ENCODE data around the gene MYBL2.
A peak's percentile ranks its signal among the peaks of the same experiment; 100 is the strongest.

MYBL2 gene

DNA sequence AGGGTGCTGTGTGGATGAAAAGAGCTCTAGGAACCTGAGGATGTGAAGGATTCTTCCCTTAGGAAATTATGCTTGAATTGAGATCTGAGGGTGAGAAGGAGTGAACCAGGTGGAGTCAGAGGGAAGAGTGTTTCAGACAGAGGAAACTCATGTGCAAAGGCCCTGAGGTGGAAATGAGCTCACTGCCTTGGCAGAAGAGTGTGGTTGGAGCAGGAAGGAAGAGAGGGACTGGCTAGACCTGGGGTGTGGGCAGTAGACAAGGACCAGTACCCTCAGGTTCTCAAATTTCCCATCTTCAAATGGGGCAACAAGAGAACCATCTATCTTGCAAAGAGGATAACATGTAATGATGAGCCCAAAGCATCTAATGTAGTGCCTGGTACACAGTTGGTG is 83.9 kb downstream of the MYBL2 start:
- no peak for DNase-seq (ENCODE audit: extremely low spot score)
- ChIA-PET CTCF (interaction anchor here (0.7 to 6.9 kb wide), 39 partner anchors 9 to 363 kb away, joined by 3 to 157 read pairs (median 4); no protein-coding TSS in a partner anchor), POLR2A (interaction anchor here (0.9 to 1.3 kb wide), 3 partner anchors 14 to 318 kb away, joined by 3 to 7 read pairs (median 6); partner anchors contain the start of gene SRSF6)
- TF ChIP-seq, protein P1, sequence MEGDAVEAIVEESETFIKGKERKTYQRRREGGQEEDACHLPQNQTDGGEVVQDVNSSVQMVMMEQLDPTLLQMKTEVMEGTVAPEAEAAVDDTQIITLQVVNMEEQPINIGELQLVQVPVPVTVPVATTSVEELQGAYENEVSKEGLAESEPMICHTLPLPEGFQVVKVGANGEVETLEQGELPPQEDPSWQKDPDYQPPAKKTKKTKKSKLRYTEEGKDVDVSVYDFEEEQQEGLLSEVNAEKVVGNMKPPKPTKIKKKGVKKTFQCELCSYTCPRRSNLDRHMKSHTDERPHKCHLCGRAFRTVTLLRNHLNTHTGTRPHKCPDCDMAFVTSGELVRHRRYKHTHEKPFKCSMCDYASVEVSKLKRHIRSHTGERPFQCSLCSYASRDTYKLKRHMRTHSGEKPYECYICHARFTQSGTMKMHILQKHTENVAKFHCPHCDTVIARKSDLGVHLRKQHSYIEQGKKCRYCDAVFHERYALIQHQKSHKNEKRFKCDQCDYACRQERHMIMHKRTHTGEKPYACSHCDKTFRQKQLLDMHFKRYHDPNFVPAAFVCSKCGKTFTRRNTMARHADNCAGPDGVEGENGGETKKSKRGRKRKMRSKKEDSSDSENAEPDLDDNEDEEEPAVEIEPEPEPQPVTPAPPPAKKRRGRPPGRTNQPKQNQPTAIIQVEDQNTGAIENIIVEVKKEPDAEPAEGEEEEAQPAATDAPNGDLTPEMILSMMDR (IDR thresholded peaks at IDR 0.05; ENCODE audit: control extremely low read depth, extremely low read depth, low read depth, missing control alignments): no peak

DNA sequence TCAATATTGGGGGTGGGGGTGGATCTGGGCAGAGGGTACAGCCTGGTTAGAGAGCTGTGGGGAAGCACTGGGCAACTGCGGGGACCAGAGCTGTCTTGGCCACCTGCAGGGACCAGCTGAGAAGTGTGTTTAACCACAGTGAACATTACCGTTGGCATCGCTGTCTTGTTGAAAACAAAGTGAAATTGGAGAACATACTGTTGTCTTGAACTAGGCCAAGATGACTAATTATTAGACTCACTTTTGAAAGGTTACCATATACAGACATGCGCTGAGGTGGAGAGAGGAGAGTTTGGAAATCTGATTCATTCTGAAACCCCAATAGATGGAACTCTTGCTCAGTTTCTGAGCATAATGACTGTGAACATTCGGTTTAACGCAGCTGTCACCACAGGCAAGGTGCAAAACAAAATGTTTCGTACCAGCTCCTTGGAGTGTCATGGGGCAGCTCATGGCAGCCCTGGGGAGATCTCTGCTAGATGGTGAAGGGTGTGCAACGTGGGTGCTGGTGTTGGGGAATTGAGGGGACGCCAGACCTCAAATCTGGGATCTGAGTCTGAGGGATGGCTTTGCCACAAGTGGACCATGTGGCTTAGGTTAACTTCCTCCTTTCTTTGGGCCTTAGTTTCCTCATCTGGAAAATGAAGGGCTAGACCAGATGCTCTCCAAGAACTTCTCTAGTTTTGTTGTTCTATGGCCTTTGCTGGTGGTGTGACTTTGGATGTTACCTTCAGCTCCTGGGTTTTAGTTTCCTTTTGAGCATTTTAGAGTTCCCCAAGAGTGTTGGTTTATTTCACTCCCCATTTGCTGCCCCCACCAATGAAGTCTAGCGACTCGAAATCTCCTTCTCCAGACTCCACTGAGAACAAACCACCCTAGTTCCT is 84.5 kb downstream of the MYBL2 start:
- TF ChIP-seq, protein P1 (IDR thresholded peaks at IDR 0.05; ENCODE audit: control extremely low read depth, extremely low read depth, low read depth, missing control alignments): no peak
- DNase-seq (ENCODE audit: extremely low spot score): peak; percentile 85
- ChIA-PET CTCF (interaction anchor here (0.7 to 6.9 kb wide), 30 partner anchors 9 to 340 kb away, joined by 3 to 157 read pairs (median 5); no protein-coding TSS in a partner anchor), POLR2A (interaction anchor here (0.5 to 1.3 kb wide), 4 partner anchors 15 to 1176 kb away, joined by 3 to 7 read pairs (median 4); partner anchors contain the start of gene SRSF6)

DNA sequence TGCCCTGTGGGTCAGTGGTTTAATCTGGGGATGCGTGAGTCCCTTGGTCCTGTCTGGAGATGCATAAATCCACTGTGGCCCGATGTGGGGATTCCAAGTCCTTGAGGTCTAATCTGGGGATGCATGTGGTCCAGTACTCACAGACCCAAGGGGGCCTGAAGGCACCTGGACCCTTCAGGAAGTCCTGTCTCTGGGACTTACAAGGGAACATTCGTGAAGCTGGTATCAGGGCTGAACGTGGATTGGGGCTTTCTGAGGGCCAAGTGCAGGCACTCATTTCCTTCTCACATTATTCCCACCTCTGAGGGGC is 85.1 kb downstream of the MYBL2 start:
- ChIA-PET CTCF (interaction anchor here (1.0 to 6.9 kb wide), 7 partner anchors 15 to 330 kb away, joined by 3 to 157 read pairs (median 6); no protein-coding TSS in a partner anchor), POLR2A (interaction anchor here (1.1 to 1.3 kb wide), 2 partner anchors 10 to 294 kb away, joined by 3 to 7 read pairs; partner anchors contain the start of gene SRSF6)
- TF ChIP-seq, protein P1 (IDR thresholded peaks at IDR 0.05; ENCODE audit: control extremely low read depth, extremely low read depth, low read depth, missing control alignments): no peak
- DNase-seq (ENCODE audit: extremely low spot score): no peak

DNA sequence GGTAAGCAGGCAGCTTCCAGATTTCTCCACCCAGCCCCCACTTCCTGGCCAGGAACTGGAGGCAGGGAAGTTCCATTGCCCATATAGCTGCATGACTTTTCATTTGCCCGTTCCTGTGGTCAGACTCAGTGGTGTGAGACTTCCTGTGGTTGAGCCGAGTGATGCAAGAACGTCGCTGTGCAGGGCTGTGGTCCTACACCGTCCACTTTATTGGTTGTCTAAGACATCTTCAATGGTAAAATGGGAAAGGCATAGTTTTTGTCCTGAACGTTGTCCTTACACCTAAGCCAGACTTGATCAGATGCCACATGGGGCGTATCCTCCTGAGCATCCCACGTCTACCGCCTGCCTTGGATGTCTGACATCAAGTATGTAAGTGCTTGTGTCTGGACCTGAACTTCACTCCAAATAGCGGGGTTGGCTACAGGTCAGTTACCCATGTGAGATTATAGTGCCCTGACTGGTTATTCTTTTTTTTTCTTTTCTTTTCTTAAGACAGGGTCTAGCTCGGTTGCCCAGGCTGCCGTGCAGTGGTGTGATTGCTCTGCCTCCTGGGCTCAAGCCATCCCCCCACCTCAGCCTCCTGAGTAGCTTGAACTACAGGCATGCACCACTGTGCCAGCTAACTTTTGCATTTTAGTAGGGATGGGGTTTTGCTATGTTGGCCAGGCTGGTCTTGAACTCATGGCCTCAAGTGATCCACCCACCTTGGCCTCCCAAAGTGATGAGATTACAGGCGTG is 85.8 kb downstream of the MYBL2 start:
- DNase-seq (ENCODE audit: extremely low spot score): peak; percentile 67
- ChIA-PET POLR2A (interaction anchor here (0.6 to 1.1 kb wide), 2 partner anchors 11 to 347 kb away, joined by 3 read pairs; no protein-coding TSS in a partner anchor), CTCF (interaction anchor here (1.0 to 6.9 kb wide), 4 partner anchors 61 to 329 kb away, joined by 3 to 157 read pairs (median 6); no protein-coding TSS in a partner anchor)
- TF ChIP-seq, protein P1 (IDR thresholded peaks at IDR 0.05; ENCODE audit: control extremely low read depth, extremely low read depth, low read depth, missing control alignments): no peak

DNA sequence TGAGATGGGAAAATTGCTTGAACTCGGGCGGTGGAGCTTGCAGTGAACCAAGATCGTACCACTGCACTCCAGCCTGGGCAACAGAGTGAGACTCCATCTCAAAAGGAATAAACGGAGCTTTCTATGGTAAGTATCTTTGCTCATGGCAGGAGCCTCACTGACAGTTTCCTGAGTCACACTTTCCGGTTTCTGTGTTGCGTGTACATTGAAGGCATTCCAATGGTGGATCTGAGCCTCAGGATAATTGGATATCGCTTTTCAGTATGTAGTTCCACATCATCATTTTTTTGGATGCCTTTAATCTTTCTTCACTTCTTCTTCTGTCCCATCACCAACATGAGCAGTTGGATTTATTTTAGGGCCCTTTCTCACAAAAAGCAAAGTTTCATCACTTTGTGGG is 88.5 kb downstream of the MYBL2 start:
- CTCF ChIA-PET: interaction anchor here (1.1 to 1.5 kb wide), 3 partner anchors 18 to 325 kb away, joined by 3 to 6 read pairs (median 4); no protein-coding TSS in a partner anchor

More for the DNA sequence above, 88.5 kb downstream of the MYBL2 start:
- TF ChIP-seq, protein P1 (IDR thresholded peaks at IDR 0.05; ENCODE audit: control extremely low read depth, extremely low read depth, low read depth, missing control alignments): no peak
- DNase-seq (ENCODE audit: extremely low spot score): no peak
- POLR2A ChIA-PET: no interaction called here

Data from GM10248 (cell line).